Fibroblast of pulmonary artery (primary cell): ENCODE results near the gene PCP2.

Experiments used
- DNase-seq: peaks from one replicate; pipeline ENCODE4 v3.0.0-alpha.2; 2010; ENCODE audit warnings: low read depth
- H3K4me3 ChIP-seq: replicated peaks from 2 replicates; pipeline ENCODE4 v1.5.1; 2011; ENCODE audit warnings: low read depth, mild to moderate bottlenecking, control low read depth, low read length, moderate library complexity
- CTCF ChIP-seq: IDR thresholded peaks from 2 replicates; pipeline ENCODE4 v1.5.1; 2011; ENCODE audit warnings: mild to moderate bottlenecking, control low read depth, low read length, inconsistent platforms; ENCODE audit errors: missing control alignments

Gene PCP2

GRCh38 chr19:7602240-7602934, 31.1 kb downstream of the PCP2 start:
- DNase-seq: peak; percentile 48

GRCh38 chr19:7600721-7601120, 32.8 kb downstream of the PCP2 start:
- TF ChIP-seq CTCF: no peak
- H3K4me3 ChIP-seq: no peak overlapping the region
- DNase-seq: no peak

More at GRCh38 chr19:7602240-7602934, 31.1 kb downstream of the PCP2 start:
- no peak for TF ChIP-seq CTCF
- H3K4me3 ChIP-seq: no peak overlapping the region

- no peak for DNase-seq
- H3K4me3 ChIP-seq: no peak overlapping the region
- TF ChIP-seq CTCF: no peak
Measured at GRCh38 chr19:7598180-7598579, 35.3 kb downstream of the PCP2 start.

DNA sequence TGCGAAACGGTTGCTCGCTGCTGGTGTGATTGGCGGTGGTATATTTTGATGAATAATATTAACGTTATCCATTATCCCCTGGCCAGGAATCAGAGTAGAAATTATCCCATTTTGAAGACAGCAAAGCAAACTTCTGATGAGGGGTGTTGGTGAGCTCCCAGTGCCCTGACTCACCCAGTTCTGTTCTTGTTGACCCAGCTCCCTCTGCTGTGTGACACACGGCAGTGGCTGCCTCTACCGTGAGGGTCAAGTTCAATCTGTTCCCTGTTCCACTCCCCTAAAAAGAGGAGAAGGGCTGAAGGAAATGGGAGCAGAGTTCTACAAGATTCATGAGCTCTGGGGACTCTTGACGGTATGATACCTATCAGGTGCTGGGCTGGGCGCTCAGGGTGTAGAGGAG, 35.8 kb downstream of the PCP2 start:
- DNase-seq: no peak
- TF ChIP-seq CTCF: no peak
- H3K4me3 ChIP-seq: no peak overlapping the region

DNA sequence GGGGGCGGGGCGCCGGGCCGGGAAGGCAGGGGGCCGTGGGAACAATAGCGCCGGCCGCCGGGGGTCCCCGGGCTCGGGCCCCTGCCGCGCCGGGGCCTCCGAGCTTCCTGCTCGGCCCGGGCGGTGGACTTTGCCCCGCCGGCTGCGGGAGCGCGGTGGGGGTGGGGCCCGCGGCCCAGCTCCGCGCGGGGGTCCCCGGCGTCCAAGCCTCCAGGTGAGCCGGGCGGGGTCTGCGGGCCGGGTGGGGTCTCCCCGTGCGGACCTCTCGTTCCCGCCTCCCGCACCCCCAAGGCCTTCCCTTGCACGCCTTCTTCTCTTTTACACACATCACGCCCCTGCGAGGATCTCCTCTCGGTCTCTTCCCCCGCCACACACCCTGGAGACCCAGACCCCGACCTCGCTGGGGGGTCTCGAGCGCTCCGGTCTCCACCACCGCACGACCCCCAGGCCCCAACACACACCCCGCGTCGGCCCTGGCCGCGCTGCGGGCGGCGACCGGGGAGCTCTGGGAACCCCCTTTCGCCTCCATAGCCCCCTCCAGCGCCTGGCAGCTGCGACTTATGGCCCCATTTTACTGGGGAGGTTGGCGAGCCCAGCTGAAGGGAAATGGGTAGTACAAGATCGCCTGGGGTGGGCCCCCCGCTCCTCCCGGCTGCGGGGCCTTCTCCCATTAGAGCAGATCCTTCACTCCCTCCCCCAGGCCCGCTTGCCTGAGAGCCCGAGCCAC, 37.1 kb downstream of the PCP2 start:
- no peak overlapping the region for H3K4me3 ChIP-seq
- TF ChIP-seq CTCF: no peak
- DNase-seq: no peak

DNA sequence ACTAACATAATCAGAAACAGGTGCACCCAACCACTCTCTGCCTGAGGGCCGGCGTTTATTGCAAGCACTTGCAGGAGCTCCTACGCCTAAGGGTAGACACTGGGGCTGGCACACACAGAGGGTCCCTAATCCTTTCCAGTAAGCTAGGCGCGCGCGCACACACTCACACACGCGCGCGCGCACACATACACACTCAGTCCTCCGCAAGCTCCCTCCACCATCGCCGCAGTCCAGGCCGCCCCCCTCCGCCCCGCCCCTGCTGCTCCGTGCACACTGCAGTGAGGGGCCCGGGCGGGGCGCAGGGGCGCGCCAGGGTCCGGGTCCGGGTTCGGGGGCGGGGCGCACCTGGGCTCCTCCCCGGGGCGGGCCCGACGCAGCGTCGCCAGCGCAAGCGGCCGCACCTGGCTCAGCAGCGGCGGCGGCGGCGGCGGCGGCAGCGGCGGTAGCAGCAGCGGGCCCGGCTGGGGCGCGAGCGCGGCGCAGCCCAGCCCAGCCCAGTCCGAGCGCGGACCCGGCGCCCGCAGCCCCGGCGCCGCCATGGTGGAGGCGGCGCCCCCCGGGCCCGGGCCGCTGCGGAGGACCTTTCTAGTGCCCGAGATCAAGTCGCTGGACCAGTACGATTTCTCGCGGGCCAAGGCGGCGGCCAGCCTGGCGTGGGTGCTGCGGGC, 37.9 kb downstream of the PCP2 start, which contains the start of gene CAMSAP3:
TSS of gene CAMSAP3 (plus strand) at position 398 of the 668 bp plus-strand sequence. CDS start at position 538, 140 bp downstream.
- no peak within 1 kb of the TSS for H3K4me3 ChIP-seq
- TF ChIP-seq CTCF: no peak
- DNase-seq: no peak
